NT2/D1 (cell line): Measurements from ENCODE around the gene VAMP5.

Experiments used
- DNase-seq: peaks from one replicate; pipeline ENCODE4 v3.0.0-alpha.2; 2011; ENCODE audit warnings: low read depth, low spot score
- H3K27me3 ChIP-seq: 2 replicates; pipeline ENCODE4 v1.6.0; 2011; ENCODE audit warnings: mild to moderate bottlenecking; ENCODE audit not compliant: insufficient read length, insufficient read depth
- H3K36me3 ChIP-seq: 2 replicates; pipeline ENCODE4 v1.6.1; 2011; ENCODE audit warnings: mild to moderate bottlenecking, low read length, mixed read lengths; ENCODE audit not compliant: insufficient read depth, insufficient read length
- H3K4me1 ChIP-seq: 2 replicates; pipeline ENCODE4 v1.5.1; 2011; ENCODE audit not compliant: insufficient read depth, insufficient read length
- H3K4me3 ChIP-seq: 2 replicates; pipeline ENCODE4 v1.5.1; 2011; ENCODE audit warnings: low read depth; ENCODE audit not compliant: insufficient read length
- H3K9ac ChIP-seq: 2 replicates; pipeline ENCODE4 v1.6.0; 2011; ENCODE audit warnings: low read depth; ENCODE audit not compliant: insufficient read length
- H3K9me3 ChIP-seq: 2 replicates; pipeline ENCODE4 v1.5.1; 2011; ENCODE audit warnings: mild to moderate bottlenecking, low read length; ENCODE audit not compliant: insufficient read depth
- SUZ12 ChIP-seq: IDR thresholded peaks from 2 replicates; pipeline ENCODE4 v1.6.1; 2011; ENCODE audit not compliant: insufficient read length, insufficient read depth; ENCODE audit errors: extremely low read depth
- YY1 ChIP-seq: IDR thresholded peaks from 2 replicates; pipeline ENCODE4 v1.6.1; 2011; ENCODE audit not compliant: insufficient read length, insufficient read depth
- ZNF274 ChIP-seq: IDR thresholded peaks from 2 replicates; pipeline ENCODE4 v1.6.1; 2011; ENCODE audit warnings: mild to moderate bottlenecking, low read depth, low read length

VAMP5 gene

DNA sequence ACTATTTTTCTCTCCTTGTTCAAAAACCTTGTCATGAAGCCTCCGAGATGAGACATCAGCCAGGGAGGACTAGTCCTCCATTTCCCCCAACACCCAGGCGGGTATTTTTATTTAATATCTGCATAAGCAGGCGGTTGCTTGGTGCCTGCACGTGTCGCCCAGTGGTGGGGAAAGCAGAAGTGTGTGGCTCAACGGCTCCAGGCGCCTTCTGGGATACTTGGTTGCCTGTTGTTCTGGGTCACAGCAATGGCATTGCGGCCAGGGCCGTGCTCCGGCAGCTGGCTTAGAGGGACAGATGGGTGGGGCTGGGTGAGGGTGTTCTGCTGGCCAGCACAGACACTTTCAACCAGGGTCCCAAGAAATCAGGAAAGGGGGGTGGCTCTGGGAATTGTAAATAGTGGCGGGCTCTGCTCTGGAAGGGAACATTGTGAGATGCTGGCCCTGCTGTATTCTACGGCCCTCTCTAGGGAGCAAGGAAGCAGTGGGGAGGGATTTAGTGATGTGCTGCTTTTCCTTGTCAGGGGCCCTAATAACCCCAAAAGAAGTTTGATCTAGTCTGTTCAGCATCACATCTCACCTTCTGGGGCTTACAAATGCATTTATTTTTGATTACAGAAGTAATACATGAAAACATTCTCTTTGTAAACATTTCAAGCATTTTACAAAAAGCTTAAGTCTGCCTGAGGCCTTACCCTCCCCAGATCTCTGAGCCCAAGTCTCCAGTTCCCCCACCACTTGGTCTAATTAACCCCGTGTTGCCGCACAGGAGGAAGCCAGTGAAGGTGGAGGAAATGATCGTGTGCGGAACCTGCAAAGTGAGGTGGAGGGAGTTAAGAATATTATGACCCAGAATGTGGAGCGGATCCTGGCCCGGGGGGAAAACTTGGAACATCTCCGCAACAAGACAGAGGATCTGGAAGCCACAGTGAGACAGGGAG, 5.7 kb upstream of the VAMP5 start:
- Histone ChIP-seq H3K9me3 (no peaks in the 10 kb centered on the region), H3K36me3 (no peaks in the 10 kb centered on the region), H3K27me3 (peaks cover 30% of the 10 kb centered on the region), H3K9ac (peak overlapping the region; percentile 47), H3K4me1 (no peaks in the 10 kb centered on the region), H3K4me3 (no peak overlapping the region)
- DNase-seq = no peak
- TF ChIP-seq YY1 (no peak), ZNF274 (no peak), SUZ12 (no peak)

DNA sequence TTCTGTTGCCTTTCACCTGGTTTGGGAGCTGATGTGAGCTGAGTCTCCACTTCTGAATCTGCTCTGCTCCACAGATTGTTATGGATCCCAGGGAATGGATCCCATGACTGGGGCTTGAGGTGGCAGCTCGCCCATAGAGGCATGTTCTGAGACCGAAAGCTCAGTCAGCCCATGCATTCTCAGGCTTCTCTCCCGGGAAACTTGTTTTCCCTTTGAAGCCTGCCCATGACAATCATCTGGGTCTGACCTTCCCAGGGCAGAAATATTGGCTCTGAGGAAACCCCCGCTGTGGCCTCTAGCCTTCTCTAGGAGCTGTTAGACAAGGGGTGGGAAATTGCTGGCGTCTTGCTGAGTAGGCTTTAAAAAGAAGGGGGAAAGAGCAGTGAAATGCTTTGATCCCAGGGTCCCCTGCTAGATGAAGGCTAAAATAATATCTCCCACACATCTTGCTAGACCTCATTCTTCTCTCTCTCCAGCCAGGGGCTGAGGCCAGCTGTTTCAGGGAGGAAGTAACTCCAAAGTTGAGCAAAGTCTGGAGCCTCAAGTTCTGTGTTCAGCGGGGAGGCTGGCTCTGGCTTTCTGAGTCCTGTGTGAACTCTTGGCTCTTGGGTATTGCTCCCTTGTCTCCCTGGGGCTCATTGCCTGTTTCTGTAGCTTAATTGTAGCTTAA, 4.8 kb upstream of the VAMP5 start:
- no peaks in the 10 kb centered on the region for H3K4me1 ChIP-seq
- no peaks in the 10 kb centered on the region for H3K9me3 ChIP-seq
- H3K9ac ChIP-seq = peak overlapping the region; percentile 47
- H3K27me3 ChIP-seq = peaks cover 38% of the 10 kb centered on the region
- TF ChIP-seq ZNF274 = no peak
- TF ChIP-seq YY1 = no peak
- no peak for TF ChIP-seq SUZ12
- no peaks in the 10 kb centered on the region for H3K36me3 ChIP-seq
- H3K4me3 ChIP-seq = no peak overlapping the region
- DNase-seq = no peak

DNA sequence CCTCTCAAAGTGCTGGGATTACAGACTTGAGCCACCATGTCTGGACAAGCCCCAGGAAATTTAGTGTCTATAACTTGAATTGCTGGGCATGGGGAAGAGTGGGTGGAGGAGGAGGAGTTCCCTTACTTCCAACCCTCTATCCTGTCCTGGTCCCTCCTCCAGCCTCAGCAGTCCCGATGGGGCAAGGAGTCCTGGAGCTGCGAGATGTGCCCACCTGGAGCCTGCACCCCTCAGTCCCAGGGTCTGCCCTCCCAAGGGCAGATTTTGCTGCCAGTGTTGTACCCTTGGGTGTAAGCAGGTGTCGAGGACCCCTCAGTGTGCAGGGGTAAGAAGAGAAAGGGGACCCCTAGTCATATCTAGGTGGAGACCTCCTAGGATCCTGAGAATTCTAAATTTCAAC, 4.0 kb upstream of the VAMP5 start:
- Histone ChIP-seq H3K36me3 (no peaks in the 10 kb centered on the region), H3K9me3 (no peaks in the 10 kb centered on the region), H3K4me1 (peaks cover 6% of the 10 kb centered on the region), H3K4me3 (no peak overlapping the region), H3K27me3 (peaks cover 46% of the 10 kb centered on the region), H3K9ac (peak overlapping the region; percentile 21)
- no peak for DNase-seq
- TF ChIP-seq ZNF274 (no peak), SUZ12 (no peak), YY1 (no peak)

DNA sequence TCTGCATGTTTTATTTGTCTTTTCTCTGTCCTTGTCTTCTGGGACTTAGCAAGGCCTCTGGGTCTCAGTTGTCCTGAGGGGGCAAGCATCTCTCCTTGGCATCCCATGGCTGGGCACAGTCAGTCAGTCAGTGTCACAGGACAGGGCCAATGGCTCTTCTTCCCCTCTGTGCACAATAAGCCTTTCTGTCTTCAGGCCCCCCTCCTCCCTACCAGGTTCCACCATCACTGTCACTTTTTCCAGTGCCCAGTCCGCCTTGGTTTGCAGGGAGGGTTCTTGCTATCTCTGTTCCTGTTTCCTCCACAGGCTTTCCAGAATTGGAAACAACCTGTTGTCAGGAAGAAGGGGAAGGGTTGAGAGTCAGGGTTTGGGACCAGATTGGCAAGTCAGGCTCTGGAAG, 1.7 kb upstream of the VAMP5 start:
- no peak for TF ChIP-seq SUZ12
- no peak for TF ChIP-seq YY1
- TF ChIP-seq ZNF274 = no peak
- Histone ChIP-seq H3K4me3 (no peak overlapping the region), H3K36me3 (no peaks in the 10 kb centered on the region), H3K9me3 (no peaks in the 10 kb centered on the region), H3K27me3 (peaks cover 51% of the 10 kb centered on the region), H3K9ac (no peak overlapping the region), H3K4me1 (peaks cover 7% of the 10 kb centered on the region)
- no peak for DNase-seq

DNA sequence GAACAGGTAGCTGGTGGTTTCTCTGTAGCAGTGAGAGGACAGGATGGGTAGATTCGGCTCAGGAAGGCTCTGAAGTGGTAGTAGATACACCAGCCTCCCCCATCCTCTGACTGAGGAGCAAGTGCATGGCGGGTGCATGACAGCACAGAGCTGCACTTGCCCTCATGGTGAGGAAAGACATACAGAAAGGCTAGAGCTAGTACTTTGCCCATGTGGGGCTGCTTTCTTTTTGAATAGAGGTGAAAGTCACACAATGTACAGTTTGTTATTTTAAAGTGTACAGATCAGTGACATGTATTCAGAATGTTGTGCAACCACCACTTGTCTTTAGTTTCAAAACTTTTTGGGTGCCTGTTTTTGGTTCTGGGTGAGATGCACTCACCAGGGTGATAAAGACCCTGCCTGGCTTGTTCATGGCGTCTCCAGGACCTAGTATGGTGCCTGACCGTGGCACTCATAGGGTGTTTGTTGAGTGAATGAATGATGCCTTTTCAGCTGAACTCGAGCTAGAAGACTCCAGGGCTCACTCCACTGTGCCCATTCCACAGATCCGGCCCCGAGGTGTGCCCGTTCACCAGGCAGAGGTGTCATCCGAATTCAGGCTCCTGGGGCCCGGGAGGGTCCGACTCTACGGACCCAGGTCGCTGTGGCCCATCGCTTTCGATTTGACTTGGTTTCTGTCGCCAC, 421 bp upstream of the VAMP5 start:
- TF ChIP-seq YY1 = no peak
- no peak for TF ChIP-seq SUZ12
- H3K4me1 ChIP-seq = peaks cover 7% of the 10 kb centered on the region
- no peaks in the 10 kb centered on the region for H3K36me3 ChIP-seq
- no peak for DNase-seq
- H3K27me3 ChIP-seq = peaks cover 51% of the 10 kb centered on the region
- no peak overlapping the region for H3K9ac ChIP-seq
- no peaks in the 10 kb centered on the region for H3K9me3 ChIP-seq
- H3K4me3 ChIP-seq = no peak overlapping the region

DNA sequence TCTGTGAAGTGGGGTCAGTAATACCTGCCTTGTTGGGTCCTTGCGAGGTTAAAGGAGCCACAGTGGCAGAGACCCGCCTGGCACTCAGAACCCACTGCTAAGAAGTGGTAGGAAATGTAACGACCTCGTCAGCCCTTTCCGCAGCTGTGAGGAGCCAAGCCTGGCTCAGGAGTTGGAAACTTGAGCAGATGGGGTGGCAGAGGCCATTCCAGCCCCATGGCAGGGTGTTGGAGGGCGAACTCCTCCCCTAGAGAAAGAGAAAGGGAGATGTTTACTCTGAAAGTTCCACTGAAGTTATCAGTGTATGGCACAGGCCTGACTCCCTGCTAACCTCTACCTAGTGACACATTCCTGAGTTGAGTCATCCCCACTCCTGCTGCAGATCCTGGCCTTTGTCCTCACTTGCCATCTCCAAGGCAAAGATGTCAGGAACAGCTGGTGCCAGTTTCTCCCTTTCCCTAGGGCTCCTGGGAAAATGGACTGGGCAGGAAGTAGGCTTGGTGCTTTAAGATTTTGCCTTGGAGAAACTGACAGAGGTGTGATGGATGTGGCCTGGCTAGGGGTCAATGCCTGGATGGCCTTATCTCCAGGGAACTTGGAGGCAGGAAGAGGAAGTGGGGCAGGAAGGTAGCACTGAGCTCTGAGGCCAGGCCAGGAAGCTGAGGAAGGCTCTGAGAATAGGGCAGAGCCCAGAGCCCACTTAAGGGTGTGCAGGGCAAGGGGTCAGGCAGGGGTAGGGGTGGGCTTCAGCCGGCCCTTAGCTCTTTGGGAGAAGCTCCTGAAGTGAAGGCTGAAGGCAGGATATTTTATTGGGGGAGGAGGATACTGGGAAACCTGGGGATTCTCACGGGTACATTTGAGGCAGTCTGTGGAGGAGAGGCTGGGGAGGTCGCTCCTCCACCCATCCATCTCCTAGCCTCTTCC, 888 bp downstream of the VAMP5 start:
- no peaks in the 10 kb centered on the region for H3K36me3 ChIP-seq
- no peak for DNase-seq
- TF ChIP-seq SUZ12 = no peak
- TF ChIP-seq ZNF274 = no peak
- TF ChIP-seq YY1 = no peak
- peak overlapping the region; percentile 56 for H3K9ac ChIP-seq
- H3K9me3 ChIP-seq = no peaks in the 10 kb centered on the region
- H3K4me3 ChIP-seq = peak overlapping the region; percentile 43
- peaks cover 51% of the 10 kb centered on the region for H3K27me3 ChIP-seq
- peaks cover 7% of the 10 kb centered on the region for H3K4me1 ChIP-seq
